Bronchial epithelial cell (primary cell): Measurements from ENCODE around the gene HMGCS1. TPM values are rescaled to one million over a fixed set of nuclear protein-coding genes. Genes with fewer than 3 reads are reported as not detected.

Experiments
- DNase-seq: peaks from one replicate; pipeline ENCODE4 v3.0.0-alpha.2; 2010; ENCODE audit warnings: low read depth
- FAIRE-seq: peaks from 2 replicates; lab custom pipeline; 2011; peaks lifted over from hg19 to GRCh38; lab: Jason Lieb, UNC
- H3K27me3 ChIP-seq: 2 replicates; pipeline ENCODE4 v1.5.1; 2011; ENCODE audit warnings: low read length; ENCODE audit not compliant: control insufficient read depth, insufficient read depth
- H3K36me3 ChIP-seq: 2 replicates; pipeline ENCODE4 v1.5.1; 2011; ENCODE audit warnings: low read length; ENCODE audit not compliant: control insufficient read depth, insufficient read depth
- H3K4me3 ChIP-seq: 2 replicates; pipeline ENCODE4 v1.5.1; 2011; ENCODE audit warnings: mild to moderate bottlenecking, low read depth, low read length, control low read depth
- total RNA-seq: library from RNA; depleted of rRNA; stranded (reverse); fragments of >200 nt; gene quantifications from 2 replicates; pipeline ENCODE4 v1.2.1, GENCODE V29; 2014
- TF ChIP-seq, protein P1 (sequence below): IDR thresholded peaks from 2 replicates; pipeline ENCODE4 v1.5.1; 2011; ENCODE audit warnings: mild to moderate bottlenecking, moderate library complexity, low read length, control low read depth, inconsistent platforms; ENCODE audit not compliant: insufficient read depth, severe bottlenecking

Gene HMGCS1
- total RNA-seq, 1 donor from 2014 or later: 55.5 TPM

DNA sequence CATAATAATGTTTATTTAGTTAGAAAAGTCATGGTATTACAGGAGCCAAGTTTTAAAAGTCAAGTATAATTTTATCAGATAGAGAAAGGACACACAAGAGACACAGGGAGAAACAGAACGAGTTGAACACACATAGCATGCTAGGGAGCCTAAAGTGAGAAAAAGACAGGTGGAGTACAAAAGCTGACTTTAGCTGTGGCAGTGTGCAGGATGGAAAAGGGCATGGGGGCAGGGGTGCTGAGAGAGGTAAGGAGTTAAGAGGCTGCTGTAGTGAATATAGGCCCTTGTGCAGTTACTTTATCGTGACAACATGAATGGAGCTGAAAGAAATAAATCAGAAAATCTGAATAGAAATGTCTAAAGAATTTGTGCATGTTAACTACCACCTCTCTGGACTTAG, 18.0 kb downstream of the HMGCS1 start:
- FAIRE-seq (no peak), DNase-seq (no peak)
- peaks cover 16% of the 10 kb centered on the region for H3K36me3 ChIP-seq
- no peaks in the 10 kb centered on the region for H3K27me3 ChIP-seq
- H3K4me3 ChIP-seq: no peak overlapping the region
- TF ChIP-seq, protein P1, sequence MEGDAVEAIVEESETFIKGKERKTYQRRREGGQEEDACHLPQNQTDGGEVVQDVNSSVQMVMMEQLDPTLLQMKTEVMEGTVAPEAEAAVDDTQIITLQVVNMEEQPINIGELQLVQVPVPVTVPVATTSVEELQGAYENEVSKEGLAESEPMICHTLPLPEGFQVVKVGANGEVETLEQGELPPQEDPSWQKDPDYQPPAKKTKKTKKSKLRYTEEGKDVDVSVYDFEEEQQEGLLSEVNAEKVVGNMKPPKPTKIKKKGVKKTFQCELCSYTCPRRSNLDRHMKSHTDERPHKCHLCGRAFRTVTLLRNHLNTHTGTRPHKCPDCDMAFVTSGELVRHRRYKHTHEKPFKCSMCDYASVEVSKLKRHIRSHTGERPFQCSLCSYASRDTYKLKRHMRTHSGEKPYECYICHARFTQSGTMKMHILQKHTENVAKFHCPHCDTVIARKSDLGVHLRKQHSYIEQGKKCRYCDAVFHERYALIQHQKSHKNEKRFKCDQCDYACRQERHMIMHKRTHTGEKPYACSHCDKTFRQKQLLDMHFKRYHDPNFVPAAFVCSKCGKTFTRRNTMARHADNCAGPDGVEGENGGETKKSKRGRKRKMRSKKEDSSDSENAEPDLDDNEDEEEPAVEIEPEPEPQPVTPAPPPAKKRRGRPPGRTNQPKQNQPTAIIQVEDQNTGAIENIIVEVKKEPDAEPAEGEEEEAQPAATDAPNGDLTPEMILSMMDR: no peak

DNA sequence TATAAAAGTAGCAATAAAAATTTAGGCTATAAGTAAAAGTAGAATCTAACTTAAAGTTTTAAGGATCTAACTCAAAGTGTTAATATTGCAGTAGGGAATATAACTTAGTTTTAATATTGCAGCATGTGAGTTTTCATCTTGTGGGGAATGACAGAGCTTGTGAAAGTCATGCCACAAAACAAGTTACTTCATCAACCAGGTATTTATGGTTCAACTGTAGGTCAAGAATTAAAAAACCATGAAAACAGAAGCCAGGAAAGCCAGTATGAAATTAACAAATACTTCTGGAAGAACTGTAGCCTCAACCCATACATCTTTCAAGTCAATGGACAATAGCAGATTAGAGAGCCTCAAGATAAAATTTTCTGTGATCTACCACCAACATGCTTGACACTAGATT, 19.0 kb downstream of the HMGCS1 start:
- Histone ChIP-seq H3K27me3 (no peaks in the 10 kb centered on the region), H3K4me3 (no peak overlapping the region), H3K36me3 (peaks cover 14% of the 10 kb centered on the region)
- TF ChIP-seq, protein P1: no peak
- no peak for DNase-seq
- FAIRE-seq: no peak

DNA sequence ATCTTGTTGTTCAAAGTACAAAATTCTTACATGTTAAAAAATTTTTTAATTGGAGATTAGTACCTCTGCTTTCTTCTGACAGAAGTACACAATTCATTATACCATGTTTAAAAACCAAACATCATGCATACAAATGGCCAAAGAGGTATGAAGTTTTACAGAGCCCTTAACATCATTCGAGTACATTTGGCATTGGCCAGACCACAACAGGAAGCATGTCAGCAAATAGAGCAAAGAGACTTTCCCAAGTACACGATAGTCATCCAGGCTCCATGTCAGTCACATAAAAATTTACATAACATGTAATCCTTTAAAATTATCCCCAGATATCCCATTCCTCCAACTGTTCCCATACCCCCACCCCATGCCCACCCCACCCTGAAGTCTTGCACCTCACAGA, 22.5 kb downstream of the HMGCS1 start:
- no peak overlapping the region for H3K4me3 ChIP-seq
- no peaks in the 10 kb centered on the region for H3K27me3 ChIP-seq
- TF ChIP-seq, protein P1: no peak
- peaks cover 8% of the 10 kb centered on the region for H3K36me3 ChIP-seq
- FAIRE-seq: no peak
- DNase-seq: no peak

DNA sequence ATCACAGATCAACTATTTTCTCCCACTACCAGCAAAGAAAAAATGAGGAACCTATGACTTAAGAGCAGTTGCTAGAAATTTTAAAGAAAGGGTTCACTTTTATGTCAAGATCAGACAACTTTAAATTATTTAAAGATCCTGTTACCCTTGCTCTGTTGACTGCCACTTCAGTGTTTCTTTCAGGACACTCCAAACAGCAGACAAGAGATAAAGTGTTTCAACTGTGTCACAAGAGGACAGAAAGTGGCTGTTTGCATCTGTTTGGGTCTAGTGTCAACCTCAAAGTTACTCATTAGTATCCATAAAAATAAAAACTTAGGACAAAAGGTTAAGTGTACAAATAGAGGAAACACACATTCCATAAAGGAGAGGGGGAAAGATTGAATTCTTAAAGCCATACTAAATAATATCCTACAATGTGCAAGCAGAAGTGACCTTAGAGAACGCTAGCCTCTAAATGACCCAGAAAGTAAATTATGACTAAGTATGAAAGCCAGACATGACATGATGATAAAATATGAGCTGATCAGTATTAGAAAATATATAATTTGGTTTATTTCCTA, 24.9 kb downstream of the HMGCS1 start:
- no peak for DNase-seq
- TF ChIP-seq, protein P1: no peak
- Histone ChIP-seq H3K27me3 (no peaks in the 10 kb centered on the region), H3K4me3 (no peak overlapping the region), H3K36me3 (peaks cover 1% of the 10 kb centered on the region)
- FAIRE-seq: no peak

DNA sequence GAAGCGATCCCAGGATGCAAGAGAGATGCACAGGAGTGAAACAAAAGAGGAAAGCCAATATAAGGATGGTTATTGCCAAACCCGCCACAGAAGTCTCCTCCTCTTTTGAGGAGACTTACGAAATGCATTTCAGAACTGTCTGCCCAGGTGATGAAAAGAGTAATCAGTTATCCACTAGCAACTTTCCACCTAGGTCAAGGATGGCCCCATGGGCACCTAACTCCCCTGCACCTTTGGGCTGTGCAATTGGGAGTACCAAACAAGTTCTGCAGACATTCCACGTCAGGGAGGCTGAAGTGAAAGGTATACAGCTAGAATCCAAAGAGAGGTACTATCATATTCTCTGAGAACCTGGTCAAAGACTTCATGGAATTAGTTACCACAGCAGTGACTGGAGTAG, 25.7 kb downstream of the HMGCS1 start:
- no peak for FAIRE-seq

DNA sequence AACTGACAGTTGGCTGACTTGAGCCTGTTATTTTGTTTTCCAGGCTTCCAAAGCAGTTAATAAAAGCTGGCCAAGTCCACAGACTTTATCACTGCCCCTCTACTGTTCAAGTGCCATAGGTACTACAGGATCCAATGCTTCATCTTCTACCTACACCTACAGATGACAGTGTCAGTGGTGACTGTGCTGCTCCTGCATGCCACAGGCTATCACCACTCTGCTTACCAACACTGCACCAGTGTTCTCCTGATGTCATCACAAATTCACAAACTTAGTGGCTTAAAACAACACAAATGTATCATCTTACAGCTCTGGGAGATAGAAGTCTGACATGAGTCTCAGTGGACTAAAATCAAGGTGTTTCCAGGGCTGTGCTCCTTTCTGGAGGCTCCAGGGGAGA, 26.6 kb downstream of the HMGCS1 start:
- H3K4me3 ChIP-seq: no peak overlapping the region
- H3K36me3 ChIP-seq: no peaks in the 10 kb centered on the region
- peak; percentile 82 for FAIRE-seq
- DNase-seq: no peak
- TF ChIP-seq, protein P1: no peak
- no peaks in the 10 kb centered on the region for H3K27me3 ChIP-seq

More for the DNA sequence above, 25.7 kb downstream of the HMGCS1 start:
- Histone ChIP-seq H3K4me3 (no peak overlapping the region), H3K27me3 (no peaks in the 10 kb centered on the region), H3K36me3 (no peaks in the 10 kb centered on the region)
- TF ChIP-seq, protein P1: no peak
- DNase-seq: no peak
